ENCODE measurements around the gene SLC35E3. TPM values are rescaled to one million over a fixed set of nuclear protein-coding genes. Genes with fewer than 3 reads are reported as not detected.
"Not testable (repeated sequence)": the region's sequence is repeated elsewhere in the genome, so short reads cannot be mapped to it uniquely, and the experiment has no call there.

Gene SLC35E3
- total and polyA plus RNA-seq, 4 donors: 1.1 to 14.3 (median 7.7) TPM

DNA sequence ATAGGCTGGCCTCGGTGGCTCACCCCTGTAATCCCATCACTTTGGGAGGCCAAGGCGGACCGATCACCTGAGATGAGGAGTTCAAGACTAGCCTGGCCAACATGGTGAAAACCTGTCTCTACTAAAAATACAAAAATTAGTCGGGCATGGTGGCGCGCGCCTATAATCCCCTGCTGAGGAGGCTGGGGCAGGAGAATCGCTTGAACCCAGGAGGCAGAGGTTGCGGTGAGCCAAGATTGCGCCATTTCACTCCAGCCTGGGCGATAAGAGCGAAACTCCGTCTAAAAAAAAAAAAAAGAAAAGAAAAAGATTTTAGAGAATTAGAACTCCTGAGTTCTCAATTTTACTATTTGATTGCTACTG lies 64.0 kb downstream of the SLC35E3 start:
- H3K27ac ChIP-seq (ENCODE audit: low read depth in 1 of 2, low read length in 2 of 2); intact Hi-C loops (cut with DNase I); H3K4me1 ChIP-seq (ENCODE audit: control insufficient read depth in 1 of 2, insufficient read depth in 2 of 2, low read length in 2 of 2); H3K4me3 ChIP-seq (ENCODE audit: low read length in 2 of 2); ATAC-seq (ENCODE audit: low FRiP score); H3K9me3 ChIP-seq (ENCODE audit: control insufficient read depth, low read length); DNase-seq; H3K27me3 ChIP-seq (ENCODE audit: control insufficient read depth in 1 of 2, insufficient read depth in 2 of 2, low read length in 1 of 2); H3K36me3 ChIP-seq (ENCODE audit: control insufficient read depth in 1 of 2, insufficient read depth in 2 of 2, low read length in 1 of 2): not testable (repeated sequence)
- WGBS, 2 donors: 96% methylated on average over 13 of the region's 13 CpGs

DNA sequence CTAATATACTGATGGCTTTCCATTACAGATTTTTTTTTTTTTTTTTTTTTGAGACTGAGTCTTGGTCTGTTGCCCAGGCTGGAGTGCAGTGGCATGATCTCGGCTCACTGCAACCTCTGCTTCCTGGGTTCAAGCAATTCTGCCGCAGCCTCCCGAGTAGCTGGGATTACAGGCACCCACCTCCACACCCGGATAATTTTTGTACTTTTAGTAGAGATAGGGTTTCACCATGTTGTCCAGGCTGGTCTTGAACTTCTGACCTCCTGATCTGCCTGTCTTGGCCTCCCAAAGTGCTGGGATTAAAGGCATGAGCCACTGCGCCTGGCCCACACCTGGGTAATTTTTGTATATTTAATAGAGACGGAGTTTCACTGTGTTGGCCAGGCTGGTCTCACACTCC lies 65.6 kb downstream of the SLC35E3 start:
- H3K9me3 ChIP-seq (ENCODE audit: control insufficient read depth, low read length); H3K4me1 ChIP-seq (ENCODE audit: control insufficient read depth in 1 of 2, insufficient read depth in 2 of 2, low read length in 2 of 2); H3K36me3 ChIP-seq (ENCODE audit: control insufficient read depth in 1 of 2, insufficient read depth in 2 of 2, low read length in 1 of 2); DNase-seq; H3K4me3 ChIP-seq (ENCODE audit: low read length in 2 of 2); intact Hi-C loops (cut with DNase I); ATAC-seq (ENCODE audit: low FRiP score); H3K27me3 ChIP-seq (ENCODE audit: control insufficient read depth in 1 of 2, insufficient read depth in 2 of 2, low read length in 1 of 2); H3K27ac ChIP-seq (ENCODE audit: low read depth in 1 of 2, low read length in 2 of 2): not testable (repeated sequence)
- 73 to 77% methylated on average over 6 of the region's 6 CpGs for WGBS, 2 donors

DNA sequence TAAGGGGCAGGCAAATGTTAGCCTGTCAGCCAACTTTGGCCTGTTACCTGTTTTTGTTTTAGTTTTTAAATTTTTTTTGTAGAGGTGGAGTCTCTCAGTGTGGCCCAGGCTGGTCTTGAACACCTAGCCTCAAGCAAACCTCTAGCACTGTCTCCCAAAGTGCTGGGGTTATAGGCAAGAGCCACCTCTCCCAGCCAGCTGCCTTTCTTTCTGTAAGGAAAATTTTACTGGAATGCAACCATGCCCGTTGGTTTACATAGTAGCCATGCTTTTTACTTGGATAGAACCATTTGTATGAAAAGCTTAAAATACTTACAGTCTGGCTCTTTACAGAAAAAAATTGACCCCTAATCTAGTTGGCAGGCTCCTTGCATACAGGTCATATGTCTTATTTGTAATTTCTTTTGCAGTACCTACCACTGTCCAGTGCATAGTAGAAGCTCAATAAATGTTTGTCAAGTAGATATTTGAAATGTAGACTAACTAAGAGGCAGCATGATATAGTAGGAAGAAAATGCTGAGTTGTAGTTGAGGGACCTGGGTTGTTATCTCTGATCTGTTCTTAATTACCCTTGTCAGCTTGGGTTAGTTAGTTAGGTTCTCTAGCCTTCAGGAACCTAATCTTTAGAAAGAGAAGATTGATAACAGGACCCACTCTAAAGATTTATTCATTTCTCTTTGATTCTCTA lies 66.7 kb downstream of the SLC35E3 start:
- H3K27ac ChIP-seq (ENCODE audit: low read depth in 1 of 2, low read length in 2 of 2): no peak overlapping the region
- H3K4me3 ChIP-seq (ENCODE audit: low read length in 2 of 2): no peak overlapping the region
- intact Hi-C loops (cut with DNase I): no loop called here
- no peaks in the 10 kb centered on the region for H3K9me3 ChIP-seq (ENCODE audit: control insufficient read depth, low read length)
- WGBS, 2 donors: 26% methylated on average over 1 of the region's 1 CpG
- no peak for ATAC-seq (ENCODE audit: low FRiP score)
- H3K4me1 ChIP-seq (ENCODE audit: control insufficient read depth in 1 of 2, insufficient read depth in 2 of 2, low read length in 2 of 2): no peaks in the 10 kb centered on the region
- no peak for DNase-seq
- H3K36me3 ChIP-seq (ENCODE audit: control insufficient read depth in 1 of 2, insufficient read depth in 2 of 2, low read length in 1 of 2): peaks cover 0 to 2% of the 10 kb centered on the region in 2 donors
- H3K27me3 ChIP-seq (ENCODE audit: control insufficient read depth in 1 of 2, insufficient read depth in 2 of 2, low read length in 1 of 2): no peaks in the 10 kb centered on the region

DNA sequence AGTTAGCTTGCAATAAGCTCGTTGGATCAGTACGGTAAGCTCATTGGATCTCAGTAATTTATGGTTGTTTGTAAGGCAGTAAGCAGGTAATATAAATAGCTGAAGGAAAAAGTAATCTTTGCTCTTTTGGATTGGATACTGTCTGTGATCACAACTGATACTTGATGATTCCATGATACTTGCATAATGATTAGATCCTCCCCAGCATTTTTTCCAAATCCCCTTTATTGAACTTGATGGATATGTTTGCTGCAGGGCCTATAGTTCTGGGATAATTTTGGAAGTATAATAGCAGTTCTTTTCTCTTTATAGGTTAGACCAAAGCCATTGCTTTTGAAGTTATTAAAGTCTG lies 67.2 kb downstream of the SLC35E3 start:
- intact Hi-C loops (cut with DNase I): no loop called here
- ATAC-seq (ENCODE audit: low FRiP score): no peak
- Histone ChIP-seq H3K27ac (ENCODE audit: low read depth in 1 of 2, low read length in 2 of 2) (no peak overlapping the region), H3K4me3 (ENCODE audit: low read length in 2 of 2) (no peak overlapping the region), H3K36me3 (ENCODE audit: control insufficient read depth in 1 of 2, insufficient read depth in 2 of 2, low read length in 1 of 2) (peaks cover 0 to 2% of the 10 kb centered on the region in 2 donors), H3K27me3 (ENCODE audit: control insufficient read depth in 1 of 2, insufficient read depth in 2 of 2, low read length in 1 of 2) (no peaks in the 10 kb centered on the region), H3K9me3 (ENCODE audit: control insufficient read depth, low read length) (no peaks in the 10 kb centered on the region), H3K4me1 (ENCODE audit: control insufficient read depth in 1 of 2, insufficient read depth in 2 of 2, low read length in 2 of 2) (no peaks in the 10 kb centered on the region)
- DNase-seq: no peak
- WGBS, 2 donors: 75 to 78% methylated on average over 2 of the region's 2 CpGs

DNA sequence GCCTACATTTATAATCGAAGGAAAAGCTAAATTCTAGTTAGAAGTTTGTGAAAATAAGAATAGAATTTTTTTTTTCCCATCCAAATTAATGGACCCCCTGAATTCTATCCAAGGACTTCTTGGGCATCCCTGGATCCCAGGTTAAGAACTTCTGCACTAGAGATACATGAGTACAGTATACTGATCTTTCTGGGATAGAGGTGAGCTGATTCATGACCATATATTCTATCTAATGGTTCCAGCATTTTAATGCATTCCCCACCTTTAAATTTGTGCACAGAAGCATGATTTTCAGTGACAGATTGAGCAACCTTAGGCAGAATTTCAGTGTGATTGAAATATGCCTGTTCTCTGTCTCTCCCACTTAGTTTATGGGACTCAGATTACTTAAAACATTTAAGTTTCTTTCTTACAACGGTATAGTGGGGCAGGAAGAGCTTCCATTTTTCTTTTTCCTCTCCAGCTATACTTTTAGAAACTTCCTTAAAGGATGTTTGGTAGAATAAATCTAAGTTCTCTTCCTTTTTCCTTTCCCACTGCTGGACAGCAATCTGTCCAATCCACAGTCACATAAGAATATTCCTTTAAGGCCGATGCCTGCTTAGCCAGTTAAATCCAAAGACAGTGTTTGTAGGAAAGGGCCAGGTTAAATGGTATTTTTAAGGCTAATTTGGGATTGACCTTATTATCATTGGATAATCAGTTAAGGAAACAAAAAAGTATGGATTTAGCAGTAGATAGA lies 68.7 kb downstream of the SLC35E3 start:
- intact Hi-C loops (cut with DNase I): no loop called here
- no peak for DNase-seq

DNA sequence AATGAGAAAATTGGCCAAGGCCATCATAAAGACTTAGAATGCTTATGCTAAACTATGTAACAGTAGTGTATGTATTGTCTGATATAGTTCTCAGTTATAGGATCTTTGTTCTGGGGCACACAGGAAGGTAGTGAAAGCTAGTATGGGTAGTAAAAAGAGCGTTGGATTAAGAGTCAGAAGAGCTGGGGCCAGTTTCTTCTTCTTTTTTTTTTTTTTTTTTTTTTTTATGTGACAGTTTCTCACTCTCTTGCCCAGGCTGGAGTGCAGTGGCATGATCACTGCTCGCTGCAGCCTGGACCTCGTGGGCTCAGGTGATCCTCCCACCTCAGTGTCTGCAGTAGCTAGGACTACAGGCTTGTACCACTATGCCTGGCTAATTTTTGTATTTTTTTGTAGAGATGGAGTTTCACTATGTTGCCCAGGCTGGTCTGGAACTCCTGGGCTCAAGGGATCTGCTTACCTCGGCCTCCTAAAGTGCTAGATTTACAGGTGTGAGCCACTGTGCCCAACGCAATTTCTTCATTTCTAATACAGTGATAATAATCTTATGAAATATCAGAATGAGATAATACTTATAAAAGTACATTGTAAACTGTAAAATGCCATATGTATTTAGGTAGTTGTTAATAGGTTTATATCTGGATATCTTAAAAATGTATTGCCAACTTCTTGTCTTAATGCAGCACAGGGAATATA lies 69.4 kb downstream of the SLC35E3 start:
- intact Hi-C loops (cut with DNase I): no loop called here
- WGBS, 2 donors: 74% methylated on average over 5 of the region's 5 CpGs
- H3K9me3 ChIP-seq (ENCODE audit: control insufficient read depth, low read length): no peaks in the 10 kb centered on the region
- no peak overlapping the region for H3K27ac ChIP-seq (ENCODE audit: low read depth in 1 of 2, low read length in 2 of 2)
- H3K36me3 ChIP-seq (ENCODE audit: control insufficient read depth in 1 of 2, insufficient read depth in 2 of 2, low read length in 1 of 2): peaks cover 0 to 2% of the 10 kb centered on the region in 2 donors
- H3K4me3 ChIP-seq (ENCODE audit: low read length in 2 of 2): no peak overlapping the region
- no peak for ATAC-seq (ENCODE audit: low FRiP score)
- no peak for DNase-seq
- H3K27me3 ChIP-seq (ENCODE audit: control insufficient read depth in 1 of 2, insufficient read depth in 2 of 2, low read length in 1 of 2): no peaks in the 10 kb centered on the region
- H3K4me1 ChIP-seq (ENCODE audit: control insufficient read depth in 1 of 2, insufficient read depth in 2 of 2, low read length in 2 of 2): no peaks in the 10 kb centered on the region

More for the DNA sequence above, 68.7 kb downstream of the SLC35E3 start:
- no peak for ATAC-seq (ENCODE audit: low FRiP score)
- no peaks in the 10 kb centered on the region for H3K9me3 ChIP-seq (ENCODE audit: control insufficient read depth, low read length)
- no peaks in the 10 kb centered on the region for H3K27me3 ChIP-seq (ENCODE audit: control insufficient read depth in 1 of 2, insufficient read depth in 2 of 2, low read length in 1 of 2)
- H3K4me1 ChIP-seq (ENCODE audit: control insufficient read depth in 1 of 2, insufficient read depth in 2 of 2, low read length in 2 of 2): no peaks in the 10 kb centered on the region
- WGBS, 2 donors: 75 to 87% methylated on average over 3 of the region's 3 CpGs
- H3K27ac ChIP-seq (ENCODE audit: low read depth in 1 of 2, low read length in 2 of 2): no peak overlapping the region
- peaks cover 0 to 2% of the 10 kb centered on the region in 2 donors for H3K36me3 ChIP-seq (ENCODE audit: control insufficient read depth in 1 of 2, insufficient read depth in 2 of 2, low read length in 1 of 2)
- H3K4me3 ChIP-seq (ENCODE audit: low read length in 2 of 2): no peak overlapping the region

DNA sequence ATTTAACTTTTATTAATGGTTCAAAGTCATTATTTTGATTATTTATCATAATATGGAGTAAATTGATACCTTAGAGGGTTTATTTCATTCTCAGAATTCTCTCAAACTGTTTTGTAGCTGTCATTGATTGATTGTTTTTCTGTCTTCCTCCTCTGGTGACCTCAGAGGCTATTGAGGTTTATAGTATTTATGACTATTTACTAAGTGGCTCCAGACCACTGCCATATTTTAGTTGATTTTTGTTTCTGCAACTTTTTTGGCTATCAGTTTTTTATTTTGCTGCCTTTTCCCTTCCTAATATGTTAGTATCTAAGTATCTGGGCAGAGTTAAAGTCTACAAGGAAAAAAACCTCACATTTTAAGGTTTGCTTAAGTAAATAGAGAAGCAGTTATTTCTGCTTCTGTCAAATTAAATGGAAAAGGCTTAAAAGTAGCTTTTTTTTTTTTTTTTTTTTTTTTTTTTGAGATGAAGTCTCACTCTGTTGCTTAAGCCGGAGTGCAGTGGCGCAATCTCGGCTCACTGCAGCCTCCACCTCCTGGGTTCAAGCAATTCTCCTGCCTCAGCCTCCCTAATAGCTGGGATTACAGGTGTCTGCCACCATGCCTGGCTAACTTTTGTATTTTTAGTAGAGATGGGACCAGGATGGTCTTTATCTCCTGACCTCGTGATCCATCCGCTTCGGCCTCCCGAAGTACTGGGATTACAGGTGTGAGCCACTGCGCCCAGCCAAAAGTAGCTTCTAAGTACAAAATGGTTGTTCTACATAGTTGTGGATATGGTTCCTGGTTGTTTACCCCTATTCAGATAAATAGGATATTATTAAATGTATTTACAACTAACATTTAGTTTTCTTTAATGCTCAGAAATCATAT lies 70.2 kb downstream of the SLC35E3 start:
- DNase-seq: no peak
- H3K4me1 ChIP-seq (ENCODE audit: control insufficient read depth in 1 of 2, insufficient read depth in 2 of 2, low read length in 2 of 2): no peaks in the 10 kb centered on the region
- intact Hi-C loops (cut with DNase I): no loop called here
- no peak overlapping the region for H3K27ac ChIP-seq (ENCODE audit: low read depth in 1 of 2, low read length in 2 of 2)
- ATAC-seq (ENCODE audit: low FRiP score): no peak
- peaks cover 0 to 2% of the 10 kb centered on the region in 2 donors for H3K36me3 ChIP-seq (ENCODE audit: control insufficient read depth in 1 of 2, insufficient read depth in 2 of 2, low read length in 1 of 2)
- no peaks in the 10 kb centered on the region for H3K27me3 ChIP-seq (ENCODE audit: control insufficient read depth in 1 of 2, insufficient read depth in 2 of 2, low read length in 1 of 2)
- no peak overlapping the region for H3K4me3 ChIP-seq (ENCODE audit: low read length in 2 of 2)
- WGBS, 2 donors: 96 to 97% methylated on average over 8 of the region's 8 CpGs
- H3K9me3 ChIP-seq (ENCODE audit: control insufficient read depth, low read length): no peaks in the 10 kb centered on the region

DNA sequence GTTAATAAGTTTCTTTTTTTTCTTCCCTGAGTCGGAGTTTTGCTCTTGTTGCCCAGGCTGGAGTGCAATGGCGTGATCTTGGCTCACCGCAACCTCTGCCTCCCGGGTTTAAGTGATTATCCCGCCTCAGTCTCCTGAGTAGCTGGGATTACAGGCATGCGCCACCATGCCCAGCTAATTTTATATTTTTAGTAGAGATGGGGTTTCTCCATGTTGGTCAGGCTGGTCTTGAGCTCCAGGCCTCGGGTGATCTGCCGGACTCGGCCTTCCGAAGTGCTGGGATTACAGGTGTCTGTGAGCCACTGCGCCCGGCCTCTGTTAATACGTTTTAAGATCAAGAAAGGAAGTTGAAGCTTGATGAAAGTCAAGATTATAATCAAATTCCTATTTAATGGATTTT lies 73.5 kb downstream of the SLC35E3 start:
- DNase-seq; H3K36me3 ChIP-seq (ENCODE audit: control insufficient read depth in 1 of 2, insufficient read depth in 2 of 2, low read length in 1 of 2); H3K4me1 ChIP-seq (ENCODE audit: control insufficient read depth in 1 of 2, insufficient read depth in 2 of 2, low read length in 2 of 2); intact Hi-C loops (cut with DNase I); ATAC-seq (ENCODE audit: low FRiP score); H3K27ac ChIP-seq (ENCODE audit: low read depth in 1 of 2, low read length in 2 of 2); H3K4me3 ChIP-seq (ENCODE audit: low read length in 2 of 2); H3K27me3 ChIP-seq (ENCODE audit: control insufficient read depth in 1 of 2, insufficient read depth in 2 of 2, low read length in 1 of 2); H3K9me3 ChIP-seq (ENCODE audit: control insufficient read depth, low read length): not testable (repeated sequence)
- 92 to 94% methylated on average over 13 of the region's 13 CpGs for WGBS, 2 donors
